ENCODE data around the gene CST11.
"Not testable (repeated sequence)": the region's sequence is repeated elsewhere in the genome, so short reads cannot be mapped to it uniquely, and the experiment has no call there.

The CST11 gene

GRCh38 chr20:23488470-23488869 lies 35.8 kb upstream of the CST11 start:
- DNase-seq (ENCODE audit: low spot score), result no peak
- TF ChIP-seq, protein P1, sequence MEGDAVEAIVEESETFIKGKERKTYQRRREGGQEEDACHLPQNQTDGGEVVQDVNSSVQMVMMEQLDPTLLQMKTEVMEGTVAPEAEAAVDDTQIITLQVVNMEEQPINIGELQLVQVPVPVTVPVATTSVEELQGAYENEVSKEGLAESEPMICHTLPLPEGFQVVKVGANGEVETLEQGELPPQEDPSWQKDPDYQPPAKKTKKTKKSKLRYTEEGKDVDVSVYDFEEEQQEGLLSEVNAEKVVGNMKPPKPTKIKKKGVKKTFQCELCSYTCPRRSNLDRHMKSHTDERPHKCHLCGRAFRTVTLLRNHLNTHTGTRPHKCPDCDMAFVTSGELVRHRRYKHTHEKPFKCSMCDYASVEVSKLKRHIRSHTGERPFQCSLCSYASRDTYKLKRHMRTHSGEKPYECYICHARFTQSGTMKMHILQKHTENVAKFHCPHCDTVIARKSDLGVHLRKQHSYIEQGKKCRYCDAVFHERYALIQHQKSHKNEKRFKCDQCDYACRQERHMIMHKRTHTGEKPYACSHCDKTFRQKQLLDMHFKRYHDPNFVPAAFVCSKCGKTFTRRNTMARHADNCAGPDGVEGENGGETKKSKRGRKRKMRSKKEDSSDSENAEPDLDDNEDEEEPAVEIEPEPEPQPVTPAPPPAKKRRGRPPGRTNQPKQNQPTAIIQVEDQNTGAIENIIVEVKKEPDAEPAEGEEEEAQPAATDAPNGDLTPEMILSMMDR (IDR thresholded peaks at IDR 0.05; ENCODE audit: extremely low read depth, missing control alignments), result no peak

- no peak for DNase-seq (ENCODE audit: low spot score)
- TF ChIP-seq, protein P1 (IDR thresholded peaks at IDR 0.05; ENCODE audit: extremely low read depth, missing control alignments), result no peak
Observed at GRCh38 chr20:23484081-23484480, 31.4 kb upstream of the CST11 start.

GRCh38 chr20:23482138-23482537 lies 29.5 kb upstream of the CST11 start:
- DNase-seq (ENCODE audit: low spot score), result no peak
- TF ChIP-seq, protein P1 (IDR thresholded peaks at IDR 0.05; ENCODE audit: extremely low read depth, missing control alignments), result no peak

DNA sequence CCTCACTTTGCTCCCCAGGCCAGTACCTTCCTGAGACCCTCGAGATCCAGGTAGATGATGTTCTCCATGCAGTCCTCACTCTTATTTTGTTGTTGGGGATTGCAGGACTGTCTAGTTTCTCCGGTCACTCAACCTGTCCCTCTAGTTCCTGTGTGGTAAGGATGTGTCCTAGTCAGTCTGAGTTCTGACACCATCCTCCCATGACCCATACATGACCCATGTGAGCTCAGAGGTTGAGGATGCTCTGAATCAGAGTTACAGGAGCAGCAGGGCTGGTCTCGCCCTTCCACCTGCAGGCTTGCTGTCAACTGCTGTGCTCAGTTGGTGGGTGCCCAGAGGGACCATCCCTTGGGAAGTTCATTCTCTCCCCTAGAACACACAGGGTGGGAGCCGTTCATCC lies 26.4 kb upstream of the CST11 start:
- TF ChIP-seq, protein P1 (IDR thresholded peaks at IDR 0.05; ENCODE audit: extremely low read depth, missing control alignments), result no peak
- no peak for DNase-seq (ENCODE audit: low spot score)

DNA sequence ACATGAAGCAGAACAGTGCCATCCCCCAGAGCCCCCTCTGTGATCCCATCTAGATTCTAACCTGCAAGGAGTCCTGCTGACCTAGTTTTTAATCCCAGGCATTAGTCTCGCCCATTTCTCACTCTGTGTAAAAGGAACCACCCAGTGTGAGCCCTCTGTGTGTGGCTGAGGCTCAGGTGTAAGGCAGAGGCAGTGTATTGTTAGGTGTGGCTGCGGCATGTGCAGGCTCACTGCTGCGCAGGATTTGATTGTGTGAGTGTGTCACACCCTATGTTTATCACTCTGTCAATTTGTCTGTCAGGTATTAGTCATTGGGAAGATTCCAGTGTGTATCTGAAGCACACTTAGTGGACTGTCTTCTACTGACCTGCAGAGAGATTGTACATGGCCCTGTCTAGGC lies 24.5 kb upstream of the CST11 start:
- TF ChIP-seq, protein P1 (IDR thresholded peaks at IDR 0.05; ENCODE audit: extremely low read depth, missing control alignments), result no peak
- no peak for DNase-seq (ENCODE audit: low spot score)

GRCh38 chr20:23476015-23476754 lies 23.5 kb upstream of the CST11 start:
- DNase-seq (ENCODE audit: low spot score), result no peak
- TF ChIP-seq, protein P1 (IDR thresholded peaks at IDR 0.05; ENCODE audit: extremely low read depth, missing control alignments), result no peak

- TF ChIP-seq, protein P1 (IDR thresholded peaks at IDR 0.05; ENCODE audit: extremely low read depth, missing control alignments), result no peak
- no peak for DNase-seq (ENCODE audit: low spot score)
Observed at GRCh38 chr20:23475395-23475794, 22.7 kb upstream of the CST11 start.

DNA sequence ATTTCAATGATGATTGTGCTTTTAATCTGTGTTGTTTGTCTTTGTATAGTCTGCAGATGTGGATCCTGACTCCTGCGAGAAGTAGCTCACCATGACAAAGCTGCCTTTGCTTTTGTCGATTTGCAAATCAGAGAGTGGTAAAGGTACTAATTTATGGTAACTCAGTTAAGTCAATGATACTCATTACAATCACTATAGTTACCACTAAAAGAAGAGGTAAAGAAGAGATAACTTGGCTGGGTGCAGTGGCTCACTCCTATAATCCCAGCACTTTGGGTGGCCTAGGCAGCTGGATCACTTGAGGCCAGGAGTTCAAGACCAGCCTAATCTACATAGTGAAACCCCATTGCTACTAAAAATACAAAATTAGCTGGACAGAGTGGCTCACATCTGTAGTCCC lies 20.6 kb upstream of the CST11 start:
- not testable (repeated sequence) for DNase-seq (ENCODE audit: low spot score)

DNA sequence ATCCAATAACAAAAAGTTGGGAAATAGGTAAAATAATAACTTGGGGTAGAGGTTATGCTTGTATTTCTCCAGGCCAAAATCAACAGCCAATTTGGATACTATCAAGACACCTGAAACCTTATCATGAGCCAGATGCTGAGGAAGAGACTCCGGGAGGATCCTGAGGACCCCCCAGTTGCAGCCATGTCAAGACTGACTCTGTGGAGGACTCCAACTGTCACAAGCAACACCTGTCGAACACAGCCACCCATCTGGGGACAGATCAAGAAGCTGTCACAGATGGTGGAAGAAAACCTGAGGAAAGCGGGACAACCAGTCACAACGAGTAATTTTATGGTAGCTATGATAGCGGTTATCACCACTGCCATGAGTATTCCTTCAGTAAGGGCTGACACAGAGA lies 19.6 kb upstream of the CST11 start:
- DNase-seq (ENCODE audit: low spot score), result not testable (repeated sequence)

GRCh38 chr20:23466961-23467360 lies 14.3 kb upstream of the CST11 start:
- DNase-seq (ENCODE audit: low spot score), result not testable (repeated sequence)
